GM12878 (cell line): Measurements from ENCODE around the gene ALAD. TPM values are rescaled to one million over a fixed set of nuclear protein-coding genes. Genes with fewer than 3 reads are reported as not detected.
"Not testable (repeated sequence)": the region's sequence is repeated elsewhere in the genome, so short reads cannot be mapped to it uniquely, and the experiment has no call there.

Source experiments
- ATAC-seq: fragments of 200-7000 bp; cut with Tn5 transposase; 3 replicates; pipeline ENCODE4 v1.9.1; 2020; ENCODE audit warnings: mild to moderate bottlenecking, moderate library complexity
- BruUV-seq: library from RNA; stranded (reverse); fragments of 400-500 nt; replicated peaks from 2 replicates; lab custom pipeline; 2021; lab: Mats Ljungman, UMichigan
- CTCF ChIA-PET: fragments of 300-600 bp; sonication (Branson Sonifier 250); formaldehyde crosslinking; extraction: SDS; loops from one replicate; lab custom pipeline; 2021; ENCODE audit warnings: inconsistent platforms; lab: Yijun Ruan, JAX
- POLR2A ChIA-PET: fragments of 350-600 bp; formaldehyde crosslinking; extraction: SDS; loops from one replicate; lab custom pipeline; 2021; ENCODE audit warnings: inconsistent platforms; lab: Charles Lee
- RAD21 ChIA-PET: fragments of 300-600 bp; sonication (Branson Sonifier 250); formaldehyde crosslinking; loops from one replicate; lab custom pipeline; 2023; ENCODE audit warnings: antibody characterized with exemption; ENCODE audit not compliant: unreplicated experiment; lab: Charles Lee
- SMC1A ChIA-PET: fragments of 300-600 bp; sonication (Branson Sonifier 250); formaldehyde crosslinking; loops from one replicate; lab custom pipeline; 2023; ENCODE audit not compliant: unreplicated experiment, uncharacterized antibody; lab: Charles Lee
- DNase-seq: peaks from one replicate; pipeline ENCODE4 v3.0.0-alpha.2; 2011; ENCODE audit warnings: low read depth, low spot score
- FAIRE-seq: peaks from 3 replicates; lab custom pipeline; 2011; peaks lifted over from hg19 to GRCh38; lab: Jason Lieb, UNC
- H2AFZ ChIP-seq: 2 replicates; pipeline ENCODE4 v1.6.0; 2011; ENCODE audit warnings: low read depth, low read length, control low read depth; ENCODE audit not compliant: control insufficient read depth
- H3K27ac ChIP-seq: 2 replicates; pipeline ENCODE4 v1.5.1; 2011; ENCODE audit warnings: control low read depth; ENCODE audit not compliant: control insufficient read depth, insufficient read depth
- H3K27me3 ChIP-seq, 2 experiments: replicated peaks in 1 of 2; 2 replicates each; pipeline versions ENCODE4 v1.6.0 to v1.6.1; 2011; ENCODE audit warnings: low read length in 1 of 2; ENCODE audit not compliant: control insufficient read depth in 2 of 2, insufficient read depth in 2 of 2
- H3K36me3 ChIP-seq, 2 experiments: 2 replicates each; pipeline ENCODE4 v1.5.1; 2011; ENCODE audit warnings: low read length in 1 of 2; ENCODE audit not compliant: control insufficient read depth in 2 of 2, insufficient read depth in 2 of 2
- H3K4me1 ChIP-seq: 2 replicates; pipeline ENCODE4 v1.6.1; 2011; ENCODE audit warnings: mild to moderate bottlenecking, low read length, moderate library complexity, mixed read lengths; ENCODE audit not compliant: control insufficient read depth, insufficient read depth
- H3K4me2 ChIP-seq: 2 replicates; pipeline ENCODE4 v1.6.0; 2011; ENCODE audit warnings: control low read depth; ENCODE audit not compliant: control insufficient read depth, insufficient read depth
- H3K4me3 ChIP-seq: fragments of 200-600 bp; sonication (generic); 2 replicates; pipeline ENCODE4 v1.5.1; 2016
- H3K79me2 ChIP-seq: 2 replicates; pipeline ENCODE4 v1.6.0; 2011; ENCODE audit warnings: low read length; ENCODE audit not compliant: control insufficient read depth, insufficient read depth
- H3K9ac ChIP-seq: 2 replicates; pipeline ENCODE4 v1.8.0; 2011; ENCODE audit warnings: low read length, control low read depth, mixed read lengths; ENCODE audit not compliant: control insufficient read depth, insufficient read depth
- H3K9me3 ChIP-seq: replicated peaks from 3 replicates; pipeline ENCODE4 v1.5.1; 2011; ENCODE audit warnings: mild to moderate bottlenecking, low read length; ENCODE audit not compliant: control insufficient read depth, insufficient read depth
- H4K20me1 ChIP-seq: 2 replicates; pipeline ENCODE4 v1.6.0; 2011; ENCODE audit not compliant: control insufficient read depth, insufficient read depth
- CREB1 ChIP-seq: IDR thresholded peaks from 2 replicates; pipeline ENCODE4 v1.6.1; 2012; ENCODE audit warnings: low read depth, mild to moderate bottlenecking, inconsistent platforms
- ETV6 ChIP-seq, 2 experiments: fragments of 450-650 bp in 1 of 2; IDR thresholded peaks in 1 of 2; conservative IDR thresholded peaks in 1 of 2; 2 replicates each; pipeline ENCODE4 v1.6.1; 2014; ENCODE audit warnings: antibody characterized with exemption in 1 of 2, borderline replicate concordance in 1 of 2, low read depth in 1 of 2, mild to moderate bottlenecking in 1 of 2, moderate library complexity in 1 of 2
- HDGF ChIP-seq: fragments of 450-650 bp; IDR thresholded peaks from 2 replicates; pipeline ENCODE4 v1.6.1; 2016; ENCODE audit warnings: antibody characterized with exemption
- IKZF1 ChIP-seq: fragments of 450-650 bp; conservative IDR thresholded peaks from 2 replicates; pipeline ENCODE4 v1.6.1; 2017; ENCODE audit warnings: antibody characterized with exemption, mild to moderate bottlenecking
- MEF2A ChIP-seq: IDR thresholded peaks from 2 replicates; pipeline ENCODE4 v1.6.1; 2011; ENCODE audit warnings: low read depth, mild to moderate bottlenecking, low read length, moderate library complexity; ENCODE audit not compliant: insufficient read depth
- MEF2B ChIP-seq: fragments of 450-650 bp; IDR thresholded peaks from 2 replicates; pipeline ENCODE4 v1.6.1; 2018; ENCODE audit warnings: mild to moderate bottlenecking, moderate library complexity; ENCODE audit not compliant: partially characterized antibody, poor library complexity, severe bottlenecking
- NKRF ChIP-seq: fragments of 450-650 bp; conservative IDR thresholded peaks from 2 replicates; pipeline ENCODE4 v1.6.1; 2017; ENCODE audit warnings: mild to moderate bottlenecking, moderate library complexity
- RELB ChIP-seq: fragments of 450-650 bp; IDR thresholded peaks from 2 replicates; pipeline ENCODE4 v1.6.1; 2017; ENCODE audit warnings: low read depth, mild to moderate bottlenecking, moderate library complexity
- SP1 ChIP-seq: IDR thresholded peaks from one replicate; pipeline ENCODE4 v1.6.1; 2011; ENCODE audit warnings: low read depth, low read length
- WGBS: methylation state at CpG from one replicate; pipeline ENCODE4 v1.1.6; 2016; ENCODE audit warnings: low lambda C conversion rate; ENCODE audit not compliant: insufficient replicate concordance, insufficient coverage; ENCODE audit errors: missing lambda C conversion rate; 5-methylcytosine and 5-hydroxymethylcytosine counted together
- in situ Hi-C: fragments of 300-500 bp; cut with MboI; formaldehyde crosslinking; loops from 9 replicates; pipeline ENCODE4 v1.14.3; 2018; ENCODE audit warnings: mixed read lengths
- intact Hi-C: fragments of 100-400 bp; cut with micrococcal nuclease; formaldehyde crosslinking; loops from one replicate; pipeline ENCODE4 v1.14.2; 2022; ENCODE audit not compliant: unreplicated experiment
- polyA plus RNA-seq, 11 experiments: library from polyadenylated mRNA; depleted of rRNA in 4 of 11; unstranded in 6 of 11; stranded (reverse) in 5 of 11; fragments of >200 nt; fragmentation: Nextera tagmentation in 4 of 11; fragmentation: Illumina TruSeq in 1 of 11; extraction: Ambion mirVana in 4 of 11; extraction: Trizol in 1 of 11; gene quantifications; 1 replicate in 1 of 11; 2 replicates in 10 of 11; pipeline versions ENCODE4 v1.2.1 to v1.2.3, GENCODE V29; 2011 to 2016; ENCODE audit warnings: inconsistent platforms in 2 of 11, missing spikeins in 2 of 11, low read depth in 1 of 11
- total RNA-seq, 4 experiments: library from RNA; depleted of rRNA in 3 of 4; stranded (reverse); fragments of >200 nt in 3 of 4; fragmentation: Illumina TruSeq in 1 of 4; extraction: Trizol in 1 of 4; gene quantifications; 2 replicates each; pipeline versions ENCODE4 v1.2.1 to v1.2.3, GENCODE V29; 2013 to 2021

Gene ALAD
- total and polyA plus RNA-seq, 10 of the 15 experiments (the other 5 are each of a cell fraction or from before 2014, with no cell fraction given) = 2.4 to 21.6 (median 12.9) TPM

GRCh38 chr9:113380869-113381378, 20.2 kb downstream of the ALAD start (continued):
- TF ChIP-seq MEF2A = no peak
- TF ChIP-seq HDGF = 0 out of 2 replicates have a peak, but pooled peaks have one; percentile 52
- TF ChIP-seq IKZF1 = peak; percentile 94
- TF ChIP-seq SP1 = peak; percentile 77
- peak; percentile 93 for TF ChIP-seq RELB
- peak in 1 of 2 experiments; percentile 76; a peak in 2 of 4 replicates for TF ChIP-seq ETV6 (conservative IDR thresholded peaks at IDR 0.05 in 1 of 2, IDR thresholded peaks at IDR 0.05 in 1 of 2; ENCODE audit: borderline replicate concordance in 1 of 2, low read depth in 1 of 2)
- TF ChIP-seq CREB1 = peak; percentile 53; the same call in 1 of the 2 replicates
- TF ChIP-seq NKRF = no peak
- TF ChIP-seq MEF2B = peak; percentile 99

GRCh38 chr9:113379829-113380210, 21.3 kb downstream of the ALAD start:
- RAD21 ChIA-PET, in situ Hi-C loops, H3K36me3 ChIP-seq, H3K4me2 ChIP-seq, POLR2A ChIA-PET, H3K4me1 ChIP-seq, FAIRE-seq, BruUV-seq, H3K27ac ChIP-seq, H3K27me3 ChIP-seq, ATAC-seq, H2AFZ ChIP-seq, H3K9me3 ChIP-seq, H4K20me1 ChIP-seq, DNase-seq, H3K79me2 ChIP-seq, H3K9ac ChIP-seq, H3K4me3 ChIP-seq: not testable (repeated sequence)
- ChIA-PET SMC1A (interaction anchor here (0.6 to 1.2 kb wide), 3 partner anchors 39 to 161 kb away, joined by 3 read pairs; partner anchors contain the start of genes CDC26 and PRPF4), CTCF (interaction anchor here (1.1 to 1.4 kb wide), 3 partner anchors 21 to 28 kb away, joined by 3 to 7 read pairs (median 4); partner anchors contain the start of gene ALAD)
- 87% methylated on average over 2 of the region's 2 CpGs for WGBS
- intact Hi-C loops = loop anchor here (5.0 kb wide), 1 partner anchor 158 kb away; the partner anchor contains the start of genes FKBP15 and SLC31A1

GRCh38 chr9:113379094-113379828, 21.8 kb downstream of the ALAD start:
- intact Hi-C loops, H3K79me2 ChIP-seq, RAD21 ChIA-PET, BruUV-seq, H3K4me2 ChIP-seq, H3K36me3 ChIP-seq, in situ Hi-C loops, H2AFZ ChIP-seq, H3K27me3 ChIP-seq, FAIRE-seq, H3K27ac ChIP-seq, POLR2A ChIA-PET, H3K9ac ChIP-seq, DNase-seq, H3K4me1 ChIP-seq, ATAC-seq, H4K20me1 ChIP-seq, H3K4me3 ChIP-seq, H3K9me3 ChIP-seq: not testable (repeated sequence)
- SMC1A ChIA-PET = interaction anchor here (0.6 to 1.2 kb wide), 2 partner anchors 104 to 160 kb away, joined by 3 read pairs; partner anchors contain the start of genes CDC26 and PRPF4
- CTCF ChIA-PET = interaction anchor here (1.1 to 1.4 kb wide), 3 partner anchors 22 to 28 kb away, joined by 3 to 7 read pairs (median 4); partner anchors contain the start of gene ALAD
- WGBS = 85% methylated on average over 24 of the region's 24 CpGs
